H9 (cell line): ENCODE data around the gene ZNF628. TPM values are rescaled to one million over a fixed set of nuclear protein-coding genes. Genes with fewer than 3 reads are reported as not detected.

Experiments
- DNase-seq: peaks from one replicate; pipeline ENCODE4 v3.0.0-alpha.2; 2017
- H2AFZ ChIP-seq: one replicate; pipeline ENCODE4 v1.6.1; 2013; ENCODE audit warnings: mild to moderate bottlenecking, low read length, control low read depth, moderate library complexity
- H2AK5ac ChIP-seq: 2 replicates; pipeline ENCODE4 v1.6.1; 2013; ENCODE audit warnings: low read length, control low read depth, mixed read lengths; ENCODE audit not compliant: insufficient read length
- H2BK120ac ChIP-seq: one replicate; pipeline ENCODE4 v1.6.1; 2013; ENCODE audit warnings: low read depth, mild to moderate bottlenecking, low read length, control low read depth, inconsistent platforms; ENCODE audit not compliant: poor library complexity, severe bottlenecking
- H2BK12ac ChIP-seq: 2 replicates; pipeline ENCODE4 v1.6.1; 2013; ENCODE audit warnings: low read length, control low read depth, mixed read lengths, low read depth; ENCODE audit not compliant: insufficient read length
- H2BK15ac ChIP-seq: 2 replicates; pipeline ENCODE4 v1.6.1; 2013; ENCODE audit warnings: low read depth, low read length, control low read depth
- H2BK20ac ChIP-seq: one replicate; pipeline ENCODE4 v1.6.1; 2013; ENCODE audit warnings: low read depth, mild to moderate bottlenecking, low read length, control low read depth, inconsistent platforms; ENCODE audit not compliant: poor library complexity, severe bottlenecking
- H2BK5ac ChIP-seq: 2 replicates; pipeline ENCODE4 v1.6.1; 2013; ENCODE audit warnings: low read length, control low read depth, mixed read lengths; ENCODE audit not compliant: insufficient read length
- H3K14ac ChIP-seq: 2 replicates; pipeline ENCODE4 v1.6.1; 2013; ENCODE audit warnings: low read length, control low read depth; ENCODE audit not compliant: insufficient read depth
- H3K18ac ChIP-seq: 2 replicates; pipeline ENCODE4 v1.6.1; 2013; ENCODE audit warnings: low read depth, mild to moderate bottlenecking, mixed read lengths, low read length, control low read depth; ENCODE audit not compliant: insufficient read length
- H3K23ac ChIP-seq: 2 replicates; pipeline ENCODE4 v1.6.1; 2013; ENCODE audit warnings: low read length, control low read depth, mixed read lengths, low read depth; ENCODE audit not compliant: insufficient read length
- H3K23me2 ChIP-seq: 2 replicates; pipeline ENCODE4 v1.6.1; 2013; ENCODE audit warnings: low read depth, mild to moderate bottlenecking, mixed read lengths, low read length, control low read depth; ENCODE audit not compliant: insufficient read length, poor library complexity, severe bottlenecking
- H3K27ac ChIP-seq: 2 replicates; pipeline ENCODE4 v1.5.1; 2013; ENCODE audit warnings: low read length, control low read depth, mixed read lengths, low read depth; ENCODE audit not compliant: insufficient read length
- H3K27me3 ChIP-seq: 2 replicates; pipeline ENCODE4 v1.6.1; 2013; ENCODE audit warnings: low read length, control low read depth, inconsistent platforms; ENCODE audit not compliant: insufficient read depth
- H3K4ac ChIP-seq: 2 replicates; pipeline ENCODE4 v1.6.1; 2013; ENCODE audit warnings: low read depth, mild to moderate bottlenecking, control low read depth, inconsistent platforms, low read length, moderate library complexity
- H3K4me1 ChIP-seq: 2 replicates; pipeline ENCODE4 v1.6.1; 2013; ENCODE audit warnings: low read length, control low read depth, inconsistent platforms; ENCODE audit not compliant: insufficient read depth
- H3K4me2 ChIP-seq: 2 replicates; pipeline ENCODE4 v1.6.1; 2013; ENCODE audit warnings: low read length, control low read depth, mixed read lengths; ENCODE audit not compliant: insufficient read length, insufficient read depth
- H3K56ac ChIP-seq: 2 replicates; pipeline ENCODE4 v1.6.1; 2013; ENCODE audit warnings: low read depth, mild to moderate bottlenecking, mixed read lengths, low read length, control low read depth; ENCODE audit not compliant: insufficient read length
- H3K79me1 ChIP-seq: 2 replicates; pipeline ENCODE4 v1.6.1; 2013; ENCODE audit warnings: low read depth, mild to moderate bottlenecking, moderate library complexity, low read length, control low read depth, inconsistent platforms; ENCODE audit not compliant: insufficient read depth, poor library complexity, severe bottlenecking
- H3K79me2 ChIP-seq: 2 replicates; pipeline ENCODE4 v1.6.1; 2013; ENCODE audit warnings: low read length, control low read depth, inconsistent platforms; ENCODE audit not compliant: insufficient read depth
- H3K9ac ChIP-seq: 2 replicates; pipeline ENCODE4 v1.6.1; 2013; ENCODE audit warnings: low read length, control low read depth, mixed read lengths; ENCODE audit not compliant: insufficient read length; ENCODE audit errors: extremely low read depth
- H3K9me3 ChIP-seq: one replicate; pipeline ENCODE4 v1.6.1; 2013; ENCODE audit warnings: low read depth, low read length, inconsistent platforms; ENCODE audit not compliant: control insufficient read depth
- H3T11ph ChIP-seq: one replicate; pipeline ENCODE4 v1.6.1; 2013; ENCODE audit warnings: mild to moderate bottlenecking, low read length, control low read depth, inconsistent platforms
- H4K20me1 ChIP-seq: one replicate; pipeline ENCODE4 v1.6.1; 2013; ENCODE audit not compliant: control insufficient read depth, insufficient read length, insufficient read depth
- H4K5ac ChIP-seq: 2 replicates; pipeline ENCODE4 v1.6.1; 2013; ENCODE audit warnings: low read depth, mild to moderate bottlenecking, mixed read lengths, low read length, control low read depth; ENCODE audit not compliant: insufficient read length
- H4K8ac ChIP-seq: replicated peaks from 2 replicates; pipeline ENCODE4 v1.6.1; 2013; ENCODE audit warnings: low read length, control low read depth, mixed read lengths, low read depth; ENCODE audit not compliant: insufficient read length
- H4K91ac ChIP-seq: 2 replicates; pipeline ENCODE4 v1.6.1; 2013; ENCODE audit warnings: low read depth, mild to moderate bottlenecking, moderate library complexity, mixed read lengths, low read length, control low read depth; ENCODE audit not compliant: insufficient read length
- H3K27ac Mint-ChIP-seq, 3 experiments: 2 replicates in 2 of 3; 3 replicates in 1 of 3; pipeline ENCODE4 v1.8.0; 2020 to 2021; ENCODE audit warnings: mixed read lengths in 3 of 3, mild to moderate bottlenecking in 1 of 3, moderate library complexity in 1 of 3
- H3K27me3 Mint-ChIP-seq: 2 replicates; pipeline ENCODE4 v1.8.0; 2021; ENCODE audit warnings: low read depth, mild to moderate bottlenecking, moderate library complexity, mixed read lengths
- H3K36me3 Mint-ChIP-seq, 3 experiments: 2 replicates in 2 of 3; 3 replicates in 1 of 3; pipeline ENCODE4 v1.8.0; 2020 to 2021; ENCODE audit warnings: low read depth in 3 of 3, mixed read lengths in 3 of 3; ENCODE audit not compliant: insufficient read depth in 1 of 3
- H3K4me1 Mint-ChIP-seq, 2 experiments: 2 replicates each; pipeline ENCODE4 v1.8.0; 2020; ENCODE audit warnings: mixed read lengths in 2 of 2
- H3K4me3 Mint-ChIP-seq, 2 experiments: 2 replicates in 1 of 2; 3 replicates in 1 of 2; pipeline ENCODE4 v1.8.0; 2020 to 2021; ENCODE audit warnings: mild to moderate bottlenecking in 2 of 2, mixed read lengths in 2 of 2, moderate library complexity in 1 of 2
- H3K9me3 Mint-ChIP-seq, 2 experiments: 2 replicates in 1 of 2; 3 replicates in 1 of 2; pipeline ENCODE4 v1.8.0; 2020; ENCODE audit warnings: mild to moderate bottlenecking in 2 of 2, mixed read lengths in 2 of 2, moderate library complexity in 1 of 2
- WGBS: extraction: QIAGEN DNeasy Blood & Tissue Kit; methylation state at CpG from one replicate; pipeline ENCODE4 v1.1.7; 2013; ENCODE audit warnings: missing lambda C conversion rate, low lambda C conversion rate, mixed read lengths; ENCODE audit not compliant: insufficient read length; ENCODE audit errors: extremely low coverage; 5-methylcytosine and 5-hydroxymethylcytosine counted together
- total RNA-seq: library from RNA; stranded (reverse); gene quantifications from 2 replicates; pipeline ENCODE4 v1.2.1, GENCODE V29; 2021
- TF ChIP-seq, protein P1 (sequence below): fragments of 200-600 bp; sonication (generic); conservative IDR thresholded peaks from 3 replicates; pipeline ENCODE4 v1.8.0; 2021; ENCODE audit warnings: antibody characterized with exemption, mild to moderate bottlenecking

Gene ZNF628
- total RNA-seq, 1 experiment from 2014 or later: 16.6 TPM

DNA sequence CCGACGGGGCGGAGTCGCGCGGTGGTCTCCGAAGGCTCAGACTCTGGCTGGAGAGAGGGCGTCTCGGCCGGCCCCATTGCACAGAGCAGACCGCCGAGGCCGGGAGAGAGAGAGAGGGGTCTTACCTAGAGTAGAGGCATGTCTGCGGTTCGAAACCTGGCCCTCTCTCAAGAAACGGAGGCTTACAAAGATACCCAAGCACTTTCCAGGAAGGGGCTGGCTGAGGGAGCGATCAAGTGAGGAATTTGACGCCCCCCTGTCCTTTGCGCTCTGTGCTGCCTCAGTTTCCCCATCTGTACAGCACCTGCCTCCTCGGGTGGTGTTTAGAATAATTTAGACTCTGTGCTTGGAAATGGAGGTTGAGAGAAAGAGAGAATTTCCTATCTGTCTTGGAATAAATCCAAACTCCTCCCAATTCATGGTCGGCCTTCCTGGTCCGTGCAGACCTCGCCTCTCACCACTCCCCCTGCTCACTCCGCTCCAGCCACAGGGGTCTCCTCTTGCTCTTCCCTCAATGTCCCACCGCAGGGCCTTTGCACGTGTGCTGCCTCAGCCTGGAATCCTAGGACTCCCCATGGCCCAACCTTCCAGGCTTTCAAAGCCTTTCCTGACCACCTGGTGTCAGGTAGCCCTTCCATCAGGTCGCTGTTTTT, 14.3 kb upstream of the ZNF628 start:
- 0 out of 5 replicates have a peak, but pooled peaks cover 0 to 3% of the 10 kb centered on the region in 2 experiments for H3K9me3 Mint-ChIP-seq
- no peak overlapping the region for H3K23ac ChIP-seq
- H3K14ac ChIP-seq: no peak overlapping the region
- TF ChIP-seq, protein P1, sequence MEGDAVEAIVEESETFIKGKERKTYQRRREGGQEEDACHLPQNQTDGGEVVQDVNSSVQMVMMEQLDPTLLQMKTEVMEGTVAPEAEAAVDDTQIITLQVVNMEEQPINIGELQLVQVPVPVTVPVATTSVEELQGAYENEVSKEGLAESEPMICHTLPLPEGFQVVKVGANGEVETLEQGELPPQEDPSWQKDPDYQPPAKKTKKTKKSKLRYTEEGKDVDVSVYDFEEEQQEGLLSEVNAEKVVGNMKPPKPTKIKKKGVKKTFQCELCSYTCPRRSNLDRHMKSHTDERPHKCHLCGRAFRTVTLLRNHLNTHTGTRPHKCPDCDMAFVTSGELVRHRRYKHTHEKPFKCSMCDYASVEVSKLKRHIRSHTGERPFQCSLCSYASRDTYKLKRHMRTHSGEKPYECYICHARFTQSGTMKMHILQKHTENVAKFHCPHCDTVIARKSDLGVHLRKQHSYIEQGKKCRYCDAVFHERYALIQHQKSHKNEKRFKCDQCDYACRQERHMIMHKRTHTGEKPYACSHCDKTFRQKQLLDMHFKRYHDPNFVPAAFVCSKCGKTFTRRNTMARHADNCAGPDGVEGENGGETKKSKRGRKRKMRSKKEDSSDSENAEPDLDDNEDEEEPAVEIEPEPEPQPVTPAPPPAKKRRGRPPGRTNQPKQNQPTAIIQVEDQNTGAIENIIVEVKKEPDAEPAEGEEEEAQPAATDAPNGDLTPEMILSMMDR: no peak
- peaks cover 5% of the 10 kb centered on the region; the same call in 1 of the 2 replicates for H3K4me1 ChIP-seq
- peak overlapping the region in 1 of 3 experiments; percentile 62; a peak in 2 of 7 replicates for H3K27ac Mint-ChIP-seq
- no peaks in the 10 kb centered on the region for H3K27me3 ChIP-seq
- H2AFZ ChIP-seq: no peak overlapping the region
- peaks cover 13% of the 10 kb centered on the region for H3K27me3 Mint-ChIP-seq
- no peak overlapping the region; the same call in 1 of the 2 replicates for H3K4ac ChIP-seq
- no peak overlapping the region for H4K8ac ChIP-seq
- H3K4me2 ChIP-seq: peak overlapping the region; percentile 49
- 0 out of 2 replicates have a peak, but pooled peaks cover 4% of the 10 kb centered on the region for H3K79me2 ChIP-seq
- H3T11ph ChIP-seq: no peak overlapping the region
- peaks cover 0 to 3% (median 2%) of the 10 kb centered on the region in 3 experiments; a peak in 4 of 7 replicates for H3K36me3 Mint-ChIP-seq
- peaks cover 19 to 34% of the 10 kb centered on the region in 2 experiments for H3K4me1 Mint-ChIP-seq
- peak overlapping the region; percentile 84 to 90 for H3K4me3 Mint-ChIP-seq
- H2BK12ac ChIP-seq: no peak overlapping the region
- no peak overlapping the region for H2BK120ac ChIP-seq
- no peak overlapping the region for H3K18ac ChIP-seq
- H2BK20ac ChIP-seq: no peak overlapping the region
- no peak overlapping the region for H3K56ac ChIP-seq
- no peak overlapping the region for H4K5ac ChIP-seq
- H2BK5ac ChIP-seq: no peak overlapping the region
- no peaks in the 10 kb centered on the region for H3K79me1 ChIP-seq
- no peaks in the 10 kb centered on the region for H3K9me3 ChIP-seq
- WGBS: no CpG with 5 or more reads among the region's 27 CpGs
- peaks cover 5% of the 10 kb centered on the region for H3K23me2 ChIP-seq
- no peak overlapping the region for H3K9ac ChIP-seq
- DNase-seq: no peak
- H4K91ac ChIP-seq: no peak overlapping the region
- no peaks in the 10 kb centered on the region for H4K20me1 ChIP-seq
- H3K27ac ChIP-seq: no peak overlapping the region
- no peak overlapping the region for H2AK5ac ChIP-seq
- H2BK15ac ChIP-seq: no peak overlapping the region
